GM10248 (cell line): ENCODE measurements around the gene MMP3.
A peak's percentile ranks its signal among the peaks of the same experiment; 100 is the strongest.

Source experiments
- CTCF ChIA-PET: fragments of 300-600 bp; sonication (Branson Sonifier 250); formaldehyde crosslinking; extraction: SDS; loops from one replicate; lab custom pipeline; 2021; ENCODE audit warnings: antibody characterized with exemption; lab: Yijun Ruan, JAX
- POLR2A ChIA-PET: fragments of 350-650 bp; sonication (Branson Sonifier 250); formaldehyde crosslinking; extraction: SDS; loops from one replicate; lab custom pipeline; 2020; ENCODE audit warnings: antibody characterized with exemption; lab: Yijun Ruan, JAX
- DNase-seq: peaks from one replicate; pipeline ENCODE4 v3.0.0; 2012; ENCODE audit errors: extremely low spot score
- TF ChIP-seq, protein P1 (sequence below): IDR thresholded peaks from 2 replicates; pipeline ENCODE4 v1.5.1; 2012; ENCODE audit warnings: mild to moderate bottlenecking, low read depth; ENCODE audit errors: extremely low read depth, missing control alignments, control extremely low read depth

The MMP3 gene

DNA sequence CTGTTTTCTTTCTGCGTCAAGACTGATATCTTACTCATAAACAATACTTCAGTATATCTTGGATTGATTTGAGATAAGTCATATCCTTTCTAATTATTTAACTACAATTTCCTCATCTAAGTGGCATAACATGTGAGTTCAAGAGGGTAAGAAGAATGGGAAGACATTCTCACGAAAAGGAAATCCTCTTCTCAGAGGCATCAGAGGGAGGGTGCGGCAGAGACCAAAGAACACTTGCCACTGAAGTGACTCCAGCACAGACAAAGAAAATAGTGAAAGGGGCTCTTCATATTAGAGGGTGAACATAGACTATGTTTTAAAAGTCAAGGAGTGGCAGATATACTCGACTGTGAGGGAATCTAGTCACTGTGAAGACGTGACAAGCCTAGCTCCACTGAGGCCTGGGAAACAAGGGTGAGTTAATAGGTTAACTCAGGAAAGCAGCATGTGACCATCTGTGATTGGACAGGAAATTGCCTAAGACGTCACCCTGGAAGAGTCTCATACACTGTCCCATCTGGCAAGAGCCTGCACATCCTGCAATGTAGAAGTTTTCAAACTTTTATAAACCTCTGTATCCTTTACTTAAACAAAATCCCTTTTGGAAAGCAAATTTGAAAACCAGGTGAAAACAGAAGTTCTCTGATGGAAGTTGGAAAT is 43.6 kb downstream of the MMP3 start:
- no peak for DNase-seq
- ChIA-PET CTCF (no interaction called here), POLR2A (no interaction called here)

DNA sequence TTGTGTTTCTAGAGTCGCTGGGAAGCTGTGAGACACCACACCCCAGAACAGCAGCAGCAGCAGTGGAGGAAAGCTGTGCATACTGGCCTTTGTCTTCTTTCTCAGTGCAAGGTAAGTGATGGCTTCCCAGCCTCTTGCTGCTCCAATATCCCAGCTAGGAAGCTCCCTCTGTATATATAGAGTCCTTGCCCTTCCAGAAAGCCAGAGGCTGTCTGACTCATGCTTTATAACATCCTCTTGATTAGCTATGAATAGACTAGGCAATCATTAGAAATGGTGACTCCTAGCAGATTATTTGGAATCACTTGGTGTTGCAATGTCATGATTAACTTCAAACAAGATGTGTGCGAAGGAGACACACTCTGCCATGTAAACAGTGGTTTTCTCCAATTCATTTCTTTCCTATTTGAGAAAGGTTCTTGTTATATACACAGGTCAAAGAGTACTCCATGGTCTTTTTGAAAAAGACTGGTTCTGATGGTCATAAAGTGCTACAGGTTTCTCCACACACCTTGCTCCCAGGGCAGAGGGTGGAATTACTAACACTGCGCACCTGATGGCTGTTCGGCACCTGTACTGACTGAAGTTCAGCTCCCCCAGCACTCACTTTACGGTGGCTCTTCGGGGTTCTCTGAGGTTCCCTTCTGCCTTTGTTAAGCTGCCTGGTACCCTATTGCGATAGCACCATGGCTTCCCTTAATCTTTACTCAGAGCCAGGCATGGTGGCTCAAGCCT is 45.2 kb downstream of the MMP3 start, which contains the start of gene MMP1:
Gene MMP1, minus strand, starts transcription at position 149 of the 735 bp plus-strand sequence. Its CDS starts 68 bp downstream, at position 81.
- TF ChIP-seq, protein P1, sequence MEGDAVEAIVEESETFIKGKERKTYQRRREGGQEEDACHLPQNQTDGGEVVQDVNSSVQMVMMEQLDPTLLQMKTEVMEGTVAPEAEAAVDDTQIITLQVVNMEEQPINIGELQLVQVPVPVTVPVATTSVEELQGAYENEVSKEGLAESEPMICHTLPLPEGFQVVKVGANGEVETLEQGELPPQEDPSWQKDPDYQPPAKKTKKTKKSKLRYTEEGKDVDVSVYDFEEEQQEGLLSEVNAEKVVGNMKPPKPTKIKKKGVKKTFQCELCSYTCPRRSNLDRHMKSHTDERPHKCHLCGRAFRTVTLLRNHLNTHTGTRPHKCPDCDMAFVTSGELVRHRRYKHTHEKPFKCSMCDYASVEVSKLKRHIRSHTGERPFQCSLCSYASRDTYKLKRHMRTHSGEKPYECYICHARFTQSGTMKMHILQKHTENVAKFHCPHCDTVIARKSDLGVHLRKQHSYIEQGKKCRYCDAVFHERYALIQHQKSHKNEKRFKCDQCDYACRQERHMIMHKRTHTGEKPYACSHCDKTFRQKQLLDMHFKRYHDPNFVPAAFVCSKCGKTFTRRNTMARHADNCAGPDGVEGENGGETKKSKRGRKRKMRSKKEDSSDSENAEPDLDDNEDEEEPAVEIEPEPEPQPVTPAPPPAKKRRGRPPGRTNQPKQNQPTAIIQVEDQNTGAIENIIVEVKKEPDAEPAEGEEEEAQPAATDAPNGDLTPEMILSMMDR: no peak
- POLR2A ChIA-PET: no interaction called here
- no peak for DNase-seq
- CTCF ChIA-PET: no interaction called here

More for the DNA sequence above, 43.6 kb downstream of the MMP3 start:
- TF ChIP-seq, protein P1: no peak

DNA sequence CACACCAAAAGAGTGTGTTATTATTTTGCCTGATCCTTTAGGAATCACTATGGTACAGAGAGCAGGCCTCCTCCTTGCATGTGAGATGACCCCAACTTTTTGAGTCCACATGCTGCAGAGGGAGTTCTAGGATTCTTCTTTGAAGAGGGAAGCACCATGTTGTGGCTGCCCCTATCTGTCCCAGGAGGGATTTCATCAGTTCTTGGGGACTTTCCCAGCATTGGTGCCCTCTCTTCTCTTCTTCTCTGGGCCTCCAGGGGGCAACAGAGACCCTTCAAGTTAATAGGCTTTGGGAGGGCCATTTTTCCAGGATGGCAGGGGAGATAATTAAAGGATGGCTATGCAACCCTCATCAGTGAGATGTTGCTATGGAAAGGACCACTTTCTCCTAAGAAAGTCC is 49.0 kb downstream of the MMP3 start:
- POLR2A ChIA-PET: no interaction called here
- TF ChIP-seq, protein P1: peak; percentile 16
- CTCF ChIA-PET: interaction anchor here (1.3 kb wide), 1 partner anchor 14 kb away, joined by 8 read pairs; the partner anchor contains the start of gene MMP10
- DNase-seq: peak; percentile 33

DNA sequence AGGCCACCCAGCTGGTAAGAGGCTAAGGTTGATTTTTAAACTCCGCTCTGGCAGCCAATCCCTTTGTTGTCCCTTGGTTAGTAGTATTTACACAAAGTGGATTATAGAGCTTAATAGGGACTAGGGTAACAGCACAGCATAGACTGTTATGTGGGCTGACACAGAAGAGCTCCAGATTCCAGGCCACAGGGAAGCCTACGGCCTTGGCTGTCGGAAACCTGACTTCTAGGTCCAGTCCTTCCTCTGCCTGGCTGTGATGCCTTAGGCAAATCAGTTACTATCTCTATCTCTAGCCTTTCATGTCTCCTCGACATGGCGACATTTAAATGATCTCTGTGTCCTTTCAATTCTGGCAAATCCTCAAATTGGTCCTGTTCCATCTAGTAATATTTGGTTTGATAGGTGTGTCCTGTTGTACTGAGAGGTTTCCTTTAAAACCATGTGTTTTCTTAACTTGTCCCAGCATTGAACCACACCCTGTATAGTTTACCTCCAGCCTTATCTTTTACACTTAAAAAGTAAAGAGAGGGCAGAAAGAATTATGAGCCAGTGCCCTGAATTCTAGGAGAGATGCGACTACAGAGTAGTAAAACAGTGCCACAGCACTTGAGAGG is 49.6 kb downstream of the MMP3 start:
- POLR2A ChIA-PET: no interaction called here
- TF ChIP-seq, protein P1: no peak
- CTCF ChIA-PET: interaction anchor here (1.3 to 2.4 kb wide), 2 partner anchors 10 to 147 kb away, joined by 6 to 9 read pairs; no protein-coding TSS in a partner anchor
- DNase-seq: no peak

DNA sequence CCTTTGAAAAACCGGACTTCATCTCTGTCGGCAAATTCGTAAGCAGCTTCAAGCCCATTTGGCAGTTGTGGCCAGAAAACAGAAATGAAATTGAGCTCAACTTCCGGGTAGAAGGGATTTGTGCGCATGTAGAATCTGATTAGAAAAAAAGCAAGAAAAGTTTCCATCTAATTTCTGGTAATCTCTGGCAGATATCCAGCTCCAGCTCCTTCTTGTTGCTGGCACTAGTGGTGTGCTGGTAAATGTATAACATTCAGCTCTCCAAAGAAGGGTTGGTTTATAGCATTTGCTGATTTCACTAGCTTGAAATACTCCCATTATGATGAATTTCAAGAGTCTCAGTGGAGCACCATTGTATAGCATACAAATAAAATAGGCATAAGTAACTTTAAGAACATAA is 50.8 kb downstream of the MMP3 start:
- ChIA-PET POLR2A (no interaction called here), CTCF (interaction anchor here (1.3 to 2.4 kb wide), 2 partner anchors 9 to 149 kb away, joined by 6 to 9 read pairs; no protein-coding TSS in a partner anchor)
- DNase-seq: no peak
- TF ChIP-seq, protein P1: no peak
